ENCODE data around the gene FABP6.

GRCh38 chr5:160227012-160227411 is 2.3 kb upstream of the FABP6 start:
- TF ChIP-seq CTCF (IDR thresholded peaks at IDR 0.05) (no peak), ZFX (IDR thresholded peaks at IDR 0.05; ENCODE audit: borderline replicate concordance) (no peak)
